GM04504 (cell line): ENCODE measurements around the gene ATP2B2.

Experiments used
- DNase-seq: peaks from one replicate; pipeline ENCODE4 v3.0.0-alpha.2; 2012; ENCODE audit warnings: low read depth

Gene ATP2B2

DNA sequence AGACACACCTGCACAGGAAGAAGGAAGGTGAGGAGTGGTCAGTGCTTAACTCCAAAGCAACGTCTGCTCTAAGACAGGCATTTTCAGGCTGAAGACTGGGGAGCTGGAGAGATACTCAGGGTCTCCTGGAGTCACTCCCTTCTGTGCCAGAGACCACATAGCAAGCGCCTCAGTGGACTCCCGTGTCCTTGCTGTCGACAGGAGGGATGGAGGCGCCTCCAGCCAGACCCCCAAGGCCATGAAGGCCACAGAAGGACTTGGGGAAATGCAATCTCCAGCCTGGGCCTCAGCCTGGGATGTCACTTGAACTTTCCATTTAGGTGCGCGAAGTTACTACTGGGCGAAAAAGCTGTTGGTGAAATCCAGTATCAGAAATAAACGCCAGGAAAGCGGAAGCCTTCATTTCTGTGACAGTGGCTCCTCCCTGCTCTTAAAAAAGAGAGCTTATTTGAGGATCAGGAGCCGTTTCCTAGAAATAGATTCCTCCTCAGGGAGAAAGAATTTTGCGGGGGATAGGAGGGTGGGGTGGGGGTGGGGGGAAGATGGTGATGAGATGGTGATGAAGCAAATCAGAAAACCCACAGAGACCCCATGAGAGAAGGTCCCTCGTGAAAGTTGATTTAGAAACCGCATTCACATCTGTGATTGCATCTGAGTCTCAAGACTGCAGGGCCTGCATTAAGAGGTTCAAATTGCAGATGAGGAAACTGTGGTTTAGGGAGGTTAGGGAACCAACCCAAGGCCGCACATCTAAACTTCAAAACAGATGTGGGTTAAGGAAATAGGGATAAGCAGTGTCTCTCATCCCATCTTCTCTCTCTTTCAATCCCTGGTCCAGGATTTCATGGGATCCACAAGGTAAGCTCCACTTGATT is 78.8 kb downstream of the ATP2B2 start:
- DNase-seq, result no peak

- DNase-seq, result no peak
These were observed 82.1 kb downstream of the ATP2B2 start for GRCh38 chr3:10423171-10423882.

GRCh38 chr3:10421996-10422395 is 83.4 kb downstream of the ATP2B2 start:
- DNase-seq, result no peak

GRCh38 chr3:10420745-10421475 is 84.5 kb downstream of the ATP2B2 start:
- no peak for DNase-seq

- no peak for DNase-seq
These were observed 85.7 kb downstream of the ATP2B2 start for GRCh38 chr3:10419637-10420232.

DNA sequence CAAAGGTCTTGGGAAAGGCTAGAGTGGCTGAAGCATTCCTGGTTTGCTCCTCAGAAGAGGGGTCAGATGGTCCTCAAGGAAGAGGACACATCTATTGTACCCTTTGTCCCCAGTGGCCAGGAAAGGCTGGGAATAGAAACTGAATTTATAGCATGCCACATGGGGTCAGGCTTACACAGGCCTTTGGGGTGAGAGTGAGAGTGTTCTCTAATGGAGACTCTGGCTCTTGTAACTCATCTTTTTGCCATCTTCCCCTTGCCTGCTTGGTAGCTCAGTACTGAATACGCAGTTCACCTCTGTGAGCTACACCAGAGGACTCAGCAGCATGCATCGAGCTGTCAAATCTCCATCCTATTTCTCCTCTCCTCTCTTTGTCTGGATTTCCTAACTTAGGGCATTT is 87.5 kb downstream of the ATP2B2 start:
- DNase-seq, result no peak

GRCh38 chr3:10416730-10417300 is 88.6 kb downstream of the ATP2B2 start:
- no peak for DNase-seq

GRCh38 chr3:10413041-10413440 is 92.3 kb downstream of the ATP2B2 start:
- no peak for DNase-seq

- no peak for DNase-seq
These were observed 93.6 kb downstream of the ATP2B2 start for GRCh38 chr3:10411598-10412332.

DNA sequence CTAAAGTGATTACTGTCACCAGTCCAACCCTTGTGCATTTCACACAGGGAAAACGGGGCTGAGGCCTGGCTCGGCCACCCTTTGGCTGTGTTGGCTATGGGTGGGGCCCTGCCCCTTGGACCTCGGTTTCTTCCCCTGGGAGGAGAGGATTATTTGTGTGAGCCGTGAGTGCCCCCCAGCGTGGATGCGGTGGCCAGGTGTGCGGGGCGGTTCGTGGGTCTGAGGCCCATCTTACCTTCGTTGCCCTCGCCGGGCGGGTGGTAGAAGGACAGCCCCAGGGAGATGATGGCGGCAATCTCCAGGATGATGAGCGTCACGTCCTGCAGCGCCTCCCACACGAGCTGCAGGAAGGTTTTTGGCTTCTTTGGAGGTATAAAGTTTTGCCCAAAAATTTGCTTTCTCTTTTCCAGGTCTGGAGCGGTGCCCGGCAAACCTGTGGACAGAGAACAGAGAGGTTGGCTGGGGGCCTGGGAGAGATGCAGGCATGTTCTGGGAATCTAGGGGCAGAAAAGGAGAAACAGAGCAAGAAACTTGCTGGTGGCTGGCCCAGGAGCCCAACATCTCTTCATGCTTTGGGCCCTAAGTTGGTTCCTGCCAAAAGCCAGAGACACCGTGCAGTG is 94.9 kb downstream of the ATP2B2 start:
- DNase-seq, result no peak

DNA sequence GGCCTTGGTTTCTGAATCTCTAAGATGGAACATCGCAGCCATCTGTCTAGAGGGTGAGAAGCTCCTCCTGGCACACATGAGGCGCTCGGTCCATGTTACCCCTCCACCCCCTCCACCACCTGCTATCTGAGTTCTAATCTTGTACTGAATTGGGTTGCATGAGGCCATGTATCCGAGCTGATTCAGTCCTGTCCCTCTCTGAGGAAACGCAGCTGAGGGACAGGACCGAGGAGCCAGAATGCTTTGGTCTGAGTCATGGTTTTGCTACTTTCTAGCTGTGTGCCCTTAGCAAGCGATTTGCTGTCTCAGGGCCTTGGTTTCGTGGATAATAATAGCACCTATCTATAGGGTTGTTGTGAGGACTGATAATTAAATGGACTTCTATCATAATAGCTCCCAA is 96.7 kb downstream of the ATP2B2 start:
- DNase-seq, result no peak

- no peak for DNase-seq
These were observed 98.0 kb downstream of the ATP2B2 start for GRCh38 chr3:10407361-10407760.

DNA sequence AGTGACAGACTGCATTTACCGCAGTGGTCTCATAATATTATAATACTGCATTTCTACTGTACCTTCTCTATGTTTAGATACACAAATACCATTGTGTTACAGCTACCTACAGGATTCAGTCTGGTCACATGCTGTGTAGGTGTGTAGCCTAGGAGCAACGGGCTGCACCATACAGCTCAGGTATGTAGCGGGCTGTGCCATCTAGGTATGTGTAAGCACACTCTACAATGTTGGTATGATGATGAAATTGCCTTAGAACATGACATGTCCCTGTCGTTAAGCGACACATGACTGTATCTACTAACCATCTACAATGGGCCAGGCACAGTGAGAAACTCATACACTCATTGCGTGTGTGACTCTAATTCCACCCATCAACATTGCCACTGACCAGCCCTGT is 99.0 kb downstream of the ATP2B2 start:
- DNase-seq, result no peak

DNA sequence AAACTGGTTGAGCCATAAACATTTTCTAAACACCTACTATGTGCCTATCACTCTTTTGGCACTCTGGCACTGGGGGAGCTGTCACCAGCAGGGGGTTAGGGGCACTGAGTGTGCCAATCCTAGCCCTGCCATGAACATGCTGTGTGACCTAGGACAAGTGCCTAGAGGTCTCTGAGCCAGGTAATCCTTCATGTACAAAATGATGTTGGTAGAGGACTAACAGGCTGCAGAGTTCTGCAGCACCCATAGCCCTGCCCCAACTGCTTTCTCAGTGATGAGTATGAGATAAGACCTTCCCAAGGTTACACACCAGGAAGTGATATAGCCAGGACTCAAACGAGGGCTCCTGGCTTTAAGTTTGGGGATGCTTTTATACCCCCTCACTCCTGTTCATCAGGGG is 99.6 kb downstream of the ATP2B2 start:
- no peak for DNase-seq

GRCh38 chr3:10404876-10405275 is 100.5 kb downstream of the ATP2B2 start:
- DNase-seq, result no peak

GRCh38 chr3:10404377-10404776 is 101.0 kb downstream of the ATP2B2 start:
- no peak for DNase-seq

- DNase-seq, result no peak
These were observed 103.2 kb downstream of the ATP2B2 start for GRCh38 chr3:10401990-10402761.

GRCh38 chr3:10400749-10401495 is 104.5 kb downstream of the ATP2B2 start:
- no peak for DNase-seq

GRCh38 chr3:10400050-10400748 is 105.2 kb downstream of the ATP2B2 start:
- no peak for DNase-seq
